Mucosa of stomach (tissue), 1 donor: ENCODE measurements around the gene PSEN1.

Source experiments
- H3K27me3 ChIP-seq: one replicate; pipeline ENCODE4 v1.7.0; 2013; ENCODE audit warnings: mild to moderate bottlenecking, low read length; ENCODE audit not compliant: control insufficient read depth, insufficient read depth
- H3K36me3 ChIP-seq: one replicate; pipeline ENCODE4 v1.7.0; 2013; ENCODE audit warnings: low read length; ENCODE audit not compliant: control insufficient read depth, insufficient read depth
- H3K4me1 ChIP-seq: one replicate; pipeline ENCODE4 v1.7.0; 2013; ENCODE audit warnings: mild to moderate bottlenecking, low read length; ENCODE audit not compliant: control insufficient read depth, insufficient read depth
- H3K4me3 ChIP-seq: one replicate; pipeline ENCODE4 v1.7.0; 2013; ENCODE audit warnings: low read length
- H3K9ac ChIP-seq: one replicate; pipeline ENCODE4 v1.7.0; 2013; ENCODE audit warnings: mild to moderate bottlenecking, low read length, moderate library complexity
- H3K9me3 ChIP-seq: one replicate; pipeline ENCODE4 v1.7.0; 2013; ENCODE audit warnings: mild to moderate bottlenecking, low read length, moderate library complexity; ENCODE audit not compliant: control insufficient read depth
- donor health status: Pancreatic carcinoma.

PSEN1 gene

GRCh38 chr14:73253721-73254120 lies 117.4 kb downstream of the PSEN1 start:
- Histone ChIP-seq H3K9ac (no peak overlapping the region), H3K4me3 (no peak overlapping the region), H3K36me3 (no peaks in the 10 kb centered on the region), H3K4me1 (no peaks in the 10 kb centered on the region), H3K27me3 (no peaks in the 10 kb centered on the region), H3K9me3 (no peaks in the 10 kb centered on the region)

- H3K9ac ChIP-seq: no peak overlapping the region
- H3K36me3 ChIP-seq: no peaks in the 10 kb centered on the region
- no peak overlapping the region for H3K4me3 ChIP-seq
- no peaks in the 10 kb centered on the region for H3K4me1 ChIP-seq
- H3K27me3 ChIP-seq: no peaks in the 10 kb centered on the region
- H3K9me3 ChIP-seq: no peaks in the 10 kb centered on the region
These were observed 118.1 kb downstream of the PSEN1 start for GRCh38 chr14:73254247-73255004.

GRCh38 chr14:73255005-73255400 lies 118.7 kb downstream of the PSEN1 start:
- Histone ChIP-seq H3K9me3 (no peaks in the 10 kb centered on the region), H3K36me3 (no peaks in the 10 kb centered on the region), H3K4me3 (no peak overlapping the region), H3K4me1 (no peaks in the 10 kb centered on the region), H3K27me3 (no peaks in the 10 kb centered on the region), H3K9ac (no peak overlapping the region)

- Histone ChIP-seq H3K9me3 (no peaks in the 10 kb centered on the region), H3K4me3 (no peak overlapping the region), H3K9ac (no peak overlapping the region), H3K36me3 (no peaks in the 10 kb centered on the region), H3K4me1 (no peaks in the 10 kb centered on the region), H3K27me3 (no peaks in the 10 kb centered on the region)
These were observed 119.5 kb downstream of the PSEN1 start for GRCh38 chr14:73255693-73256225.

DNA sequence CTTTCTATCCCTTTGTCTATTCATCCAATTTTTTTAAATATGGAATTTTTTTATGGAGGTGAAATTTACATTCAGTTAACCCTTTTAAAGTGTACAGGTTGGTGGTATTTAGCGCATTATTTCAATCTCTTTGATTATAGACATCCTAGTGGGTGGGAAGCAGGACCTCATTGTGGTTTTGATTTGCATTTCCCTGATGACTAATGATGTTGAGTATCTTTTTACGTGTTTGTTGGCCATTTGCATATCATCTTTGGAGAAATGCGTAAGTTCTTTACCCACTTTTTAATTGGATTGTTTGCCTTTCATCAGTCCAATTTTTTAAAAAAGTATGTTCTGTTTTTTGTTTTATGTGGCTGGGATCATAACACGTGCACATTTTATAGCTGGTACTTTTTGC lies 121.8 kb downstream of the PSEN1 start:
- no peaks in the 10 kb centered on the region for H3K36me3 ChIP-seq

DNA sequence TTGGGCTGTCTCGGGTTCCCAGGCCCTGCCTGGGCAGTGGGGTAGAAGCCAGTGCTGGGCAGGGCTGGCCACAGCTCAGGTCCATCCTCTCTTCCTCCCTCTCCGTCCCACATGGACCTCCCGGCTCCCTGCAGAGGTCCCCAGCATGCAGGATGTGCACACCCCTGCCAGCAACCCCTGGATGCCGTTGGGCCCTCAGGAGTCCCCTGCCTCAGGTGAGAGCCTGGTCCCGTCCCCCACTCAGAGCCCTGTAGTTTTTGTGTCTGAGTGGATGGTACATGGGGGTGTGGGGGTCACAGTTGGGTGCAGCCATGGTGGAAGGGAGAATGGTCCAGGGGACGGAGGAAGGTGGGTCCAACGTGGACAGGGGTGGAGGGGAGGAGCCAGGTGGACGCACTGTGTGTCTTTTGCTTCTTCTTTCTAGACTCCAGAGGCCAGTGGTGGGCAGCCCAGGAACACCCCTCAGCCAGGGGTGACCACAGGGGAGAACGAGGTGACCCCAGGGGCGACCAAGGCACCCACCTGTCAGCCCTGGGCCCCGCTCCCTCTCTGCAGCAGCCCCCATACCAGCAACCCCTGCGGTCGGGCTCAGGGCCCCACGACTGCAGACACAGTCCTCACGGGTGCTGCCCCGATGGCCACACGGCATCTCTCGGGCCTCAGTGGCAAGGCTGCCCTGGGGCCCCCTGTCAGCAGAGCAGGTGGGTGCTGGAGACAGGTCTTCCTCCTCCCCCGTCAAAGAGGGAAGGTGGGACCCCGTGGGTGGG lies 122.7 kb downstream of the PSEN1 start:
- Histone ChIP-seq H3K4me1 (no peaks in the 10 kb centered on the region), H3K4me3 (no peak overlapping the region), H3K36me3 (no peaks in the 10 kb centered on the region), H3K9ac (no peak overlapping the region), H3K9me3 (no peaks in the 10 kb centered on the region), H3K27me3 (no peaks in the 10 kb centered on the region)

More for the DNA sequence above, 121.8 kb downstream of the PSEN1 start:
- no peaks in the 10 kb centered on the region for H3K4me1 ChIP-seq
- no peaks in the 10 kb centered on the region for H3K27me3 ChIP-seq
- no peaks in the 10 kb centered on the region for H3K9me3 ChIP-seq
- H3K4me3 ChIP-seq: no peak overlapping the region
- no peak overlapping the region for H3K9ac ChIP-seq

GRCh38 chr14:73259837-73260236 lies 123.5 kb downstream of the PSEN1 start:
- H3K36me3 ChIP-seq: no peaks in the 10 kb centered on the region
- no peaks in the 10 kb centered on the region for H3K4me1 ChIP-seq

DNA sequence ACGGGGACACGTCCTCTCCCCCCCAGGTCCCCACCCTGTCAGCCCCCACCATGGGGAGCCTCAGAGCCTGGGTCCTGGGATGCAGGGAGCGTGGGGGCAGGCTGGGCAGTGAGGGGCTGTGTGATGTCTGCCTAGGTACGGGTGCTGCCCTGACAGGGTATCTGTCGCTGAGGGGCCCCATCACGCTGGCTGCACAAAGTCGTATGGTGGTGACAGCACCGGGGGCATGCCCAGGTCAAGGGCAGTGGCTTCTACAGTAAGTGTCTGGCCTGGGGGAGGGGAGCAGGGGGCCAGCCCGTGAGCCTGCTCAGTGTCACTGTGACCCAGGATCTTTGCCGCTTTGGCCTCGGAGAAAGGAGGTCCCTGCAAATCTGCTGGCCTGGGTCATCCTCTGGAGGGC lies 124.3 kb downstream of the PSEN1 start:
- Histone ChIP-seq H3K4me1 (no peaks in the 10 kb centered on the region), H3K36me3 (no peaks in the 10 kb centered on the region), H3K4me3 (no peak overlapping the region), H3K9ac (no peak overlapping the region), H3K9me3 (no peaks in the 10 kb centered on the region), H3K27me3 (no peaks in the 10 kb centered on the region)

More at GRCh38 chr14:73259837-73260236, 123.5 kb downstream of the PSEN1 start:
- H3K9ac ChIP-seq: no peak overlapping the region
- H3K4me3 ChIP-seq: no peak overlapping the region
- no peaks in the 10 kb centered on the region for H3K9me3 ChIP-seq
- H3K27me3 ChIP-seq: no peaks in the 10 kb centered on the region

- H3K4me3 ChIP-seq: no peak overlapping the region
- no peak overlapping the region for H3K9ac ChIP-seq
- H3K36me3 ChIP-seq: no peaks in the 10 kb centered on the region
- no peaks in the 10 kb centered on the region for H3K27me3 ChIP-seq
- no peaks in the 10 kb centered on the region for H3K4me1 ChIP-seq
- no peaks in the 10 kb centered on the region for H3K9me3 ChIP-seq
These were observed 124.8 kb downstream of the PSEN1 start for GRCh38 chr14:73261075-73261474.

- Histone ChIP-seq H3K4me1 (no peaks in the 10 kb centered on the region), H3K27me3 (no peaks in the 10 kb centered on the region), H3K9me3 (no peaks in the 10 kb centered on the region), H3K36me3 (no peaks in the 10 kb centered on the region), H3K4me3 (no peak overlapping the region), H3K9ac (no peak overlapping the region)
These were observed 125.5 kb downstream of the PSEN1 start for GRCh38 chr14:73261520-73262426.

GRCh38 chr14:73262427-73263183 lies 126.3 kb downstream of the PSEN1 start:
- H3K9ac ChIP-seq: no peak overlapping the region
- no peaks in the 10 kb centered on the region for H3K4me1 ChIP-seq
- no peak overlapping the region for H3K4me3 ChIP-seq
- no peaks in the 10 kb centered on the region for H3K36me3 ChIP-seq
- no peaks in the 10 kb centered on the region for H3K9me3 ChIP-seq
- H3K27me3 ChIP-seq: no peaks in the 10 kb centered on the region
